ENCODE results near the gene SLC44A1.

Gene SLC44A1

GRCh38 chr9:105275938-105276337 lies 31.5 kb downstream of the SLC44A1 start:
- no peak for DNase-seq

- no peak for DNase-seq
Observed at GRCh38 chr9:105278751-105279150, 34.3 kb downstream of the SLC44A1 start.

GRCh38 chr9:105280691-105281090 lies 36.2 kb downstream of the SLC44A1 start:
- DNase-seq = no peak

GRCh38 chr9:105281272-105281671 lies 36.8 kb downstream of the SLC44A1 start:
- DNase-seq = no peak

GRCh38 chr9:105281926-105282325 lies 37.5 kb downstream of the SLC44A1 start:
- no peak for DNase-seq

DNA sequence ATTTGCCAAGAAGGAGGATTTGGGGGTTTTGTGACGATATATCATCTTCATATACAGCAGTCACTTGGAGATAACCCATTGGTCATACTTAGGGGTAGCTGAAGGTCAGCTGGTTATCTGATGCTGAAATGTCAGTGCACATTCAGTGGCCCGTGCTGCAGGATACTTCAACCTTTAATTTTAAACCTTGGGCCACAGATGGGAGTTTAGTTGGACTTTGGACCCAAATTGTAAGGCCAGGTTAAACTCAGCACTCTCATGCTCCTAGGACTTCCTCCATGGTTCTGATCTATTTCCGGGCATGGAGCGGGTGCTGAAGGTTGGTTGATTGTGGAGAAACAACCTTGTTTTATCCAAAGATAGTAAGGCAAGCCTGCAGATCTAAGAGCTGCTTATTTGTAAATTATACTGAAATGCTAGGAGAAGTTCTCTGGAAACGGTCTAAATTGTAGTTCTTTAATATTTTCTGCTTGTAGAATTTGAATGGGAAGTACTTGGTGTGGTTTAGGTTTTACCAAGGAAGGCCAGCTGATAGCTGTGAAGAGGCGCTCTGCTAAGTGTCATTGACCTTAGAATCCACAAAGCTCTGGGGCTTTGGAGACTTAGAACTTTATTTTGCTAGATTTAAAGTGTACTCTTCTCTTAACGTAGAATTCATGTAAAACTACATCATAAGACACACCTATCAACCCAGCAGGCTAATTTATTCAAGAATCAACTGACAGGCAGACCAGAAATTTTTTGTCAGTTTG lies 38.6 kb downstream of the SLC44A1 start:
- no peak for DNase-seq

DNA sequence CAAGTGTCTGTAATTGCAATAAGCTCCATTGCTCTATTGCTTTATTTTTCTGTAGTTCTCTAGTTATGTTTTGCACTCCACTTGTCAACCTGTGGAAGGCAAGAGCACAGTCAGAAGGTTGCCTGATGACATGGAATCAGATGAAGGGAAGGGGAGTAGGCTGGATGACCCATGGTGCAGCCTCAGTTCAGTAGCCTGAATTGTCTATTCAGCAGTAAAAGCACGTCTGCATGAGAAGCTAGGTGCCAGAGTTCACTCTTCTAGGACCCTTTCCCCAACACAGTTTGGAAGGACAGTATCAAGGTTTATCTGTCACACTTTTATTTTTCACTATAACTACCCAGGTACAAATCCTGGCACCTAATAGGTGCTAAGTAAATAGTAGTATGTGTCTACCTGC lies 39.3 kb downstream of the SLC44A1 start:
- DNase-seq = no peak

- no peak for DNase-seq
Observed at GRCh38 chr9:105284463-105284862, 40.0 kb downstream of the SLC44A1 start.

GRCh38 chr9:105286098-105286497 lies 41.6 kb downstream of the SLC44A1 start:
- DNase-seq = no peak

- DNase-seq = no peak
Observed at GRCh38 chr9:105289305-105289704, 44.9 kb downstream of the SLC44A1 start.

GRCh38 chr9:105290418-105290817 lies 46.0 kb downstream of the SLC44A1 start:
- no peak for DNase-seq

GRCh38 chr9:105290954-105291353 lies 46.5 kb downstream of the SLC44A1 start:
- no peak for DNase-seq

GRCh38 chr9:105291422-105291859 lies 47.0 kb downstream of the SLC44A1 start:
- DNase-seq = no peak

DNA sequence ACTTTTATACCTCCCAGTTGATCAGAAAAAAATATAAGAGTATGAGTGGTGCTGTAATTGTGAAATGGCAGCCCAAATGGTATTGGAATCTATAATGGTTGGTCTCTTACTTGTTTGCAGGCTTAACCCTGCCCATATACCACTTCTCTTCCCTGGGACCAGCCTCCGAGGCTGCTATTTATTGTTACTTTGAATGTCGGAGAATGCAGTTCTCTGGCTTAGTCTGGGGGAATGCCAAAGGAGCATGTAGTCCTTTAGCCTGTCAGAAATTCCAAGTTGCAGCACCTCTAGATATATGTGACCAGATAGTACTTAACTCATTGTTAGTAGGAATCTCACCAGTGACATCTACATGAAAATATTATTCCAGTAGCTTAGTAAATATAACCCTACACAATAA lies 47.5 kb downstream of the SLC44A1 start:
- DNase-seq = no peak

DNA sequence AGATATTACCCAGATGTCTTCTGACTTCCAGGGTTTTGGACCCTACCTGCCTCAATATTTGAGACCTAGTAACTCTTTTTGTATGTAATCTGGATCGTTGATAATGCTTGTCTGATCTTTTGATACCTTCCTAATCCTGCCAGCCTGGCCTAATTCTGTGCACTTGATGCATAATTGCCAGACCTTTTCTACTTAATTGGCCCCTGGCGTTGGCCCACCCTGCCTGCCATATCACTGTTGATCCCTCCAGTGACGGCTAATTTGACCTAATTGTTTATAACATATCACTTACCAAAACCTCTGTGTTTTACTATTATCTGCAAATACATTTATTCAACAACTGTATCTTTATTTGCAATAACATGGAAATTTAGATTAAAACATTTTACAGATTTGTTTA lies 49.0 kb downstream of the SLC44A1 start:
- DNase-seq = no peak

DNA sequence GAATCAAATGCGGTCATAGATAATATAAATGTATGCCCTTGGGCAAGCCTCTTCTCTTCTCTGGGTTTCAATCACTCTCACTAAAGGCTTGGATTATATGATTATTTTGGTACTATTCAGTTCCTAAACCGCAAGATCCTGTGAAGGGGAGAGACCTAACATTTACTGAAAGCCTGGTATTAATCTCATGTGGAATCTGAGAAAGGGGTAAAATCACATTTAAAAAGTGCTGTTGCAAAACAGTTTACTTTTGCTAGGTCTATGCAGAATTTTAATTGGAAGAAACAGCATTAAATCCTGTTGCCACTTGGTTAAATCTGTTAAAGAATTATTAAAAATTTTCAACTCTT lies 50.7 kb downstream of the SLC44A1 start:
- DNase-seq = no peak

GRCh38 chr9:105295986-105296385 lies 51.5 kb downstream of the SLC44A1 start:
- DNase-seq = no peak

GRCh38 chr9:105296445-105296844 lies 52.0 kb downstream of the SLC44A1 start:
- no peak for DNase-seq

DNA sequence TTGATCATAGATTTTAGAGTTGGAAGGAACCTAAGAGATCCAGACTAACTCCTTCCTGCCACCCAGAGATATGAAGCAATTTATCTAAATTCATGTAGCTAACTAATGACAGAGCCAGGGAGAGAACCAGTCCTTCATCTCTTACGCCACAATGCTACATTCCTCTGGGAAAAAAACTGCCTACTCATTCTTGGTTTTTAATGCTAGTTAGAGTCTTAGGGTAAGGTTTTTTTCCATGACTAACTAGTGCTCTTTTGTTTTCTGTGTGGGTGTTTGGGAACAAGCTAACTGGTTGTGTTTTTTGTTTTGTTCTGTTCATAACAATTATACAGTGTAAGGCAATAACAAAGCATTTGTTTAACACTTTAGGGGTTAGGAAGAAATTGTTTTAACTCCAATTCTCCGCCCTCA lies 52.4 kb downstream of the SLC44A1 start:
- no peak for DNase-seq

- no peak for DNase-seq
Observed at GRCh38 chr9:105297442-105298075, 53.1 kb downstream of the SLC44A1 start.

DNA sequence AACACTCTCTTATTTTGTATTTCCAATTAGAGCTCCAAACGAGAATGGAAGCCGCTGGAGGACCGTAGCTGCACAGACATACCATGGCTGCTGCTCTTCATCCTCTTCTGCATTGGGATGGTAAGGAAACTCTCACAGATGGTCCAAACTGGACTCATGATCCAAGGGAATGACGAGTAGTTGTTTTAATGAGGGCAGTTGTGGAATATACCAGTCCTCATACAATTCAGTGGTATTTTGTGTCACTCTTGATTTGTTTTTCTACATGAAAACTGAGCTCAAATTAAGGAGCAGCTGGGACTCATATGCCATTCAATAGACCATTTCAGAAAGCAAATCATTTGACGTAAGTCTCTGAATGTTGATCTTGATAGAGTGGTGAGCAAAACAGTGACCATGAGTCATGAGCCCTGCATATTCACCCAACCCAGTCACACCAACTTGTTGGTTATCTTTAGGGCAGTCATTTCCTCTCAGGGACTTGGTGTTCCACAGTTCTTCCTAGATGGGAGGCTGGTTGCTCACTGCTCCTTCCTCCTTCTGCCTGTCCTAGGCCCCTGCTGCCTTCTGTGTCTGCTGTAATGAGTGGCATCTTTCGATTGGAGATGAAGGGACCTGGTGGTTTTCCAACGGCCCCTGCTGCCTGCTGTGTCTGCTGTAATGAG lies 54.9 kb downstream of the SLC44A1 start:
- DNase-seq = no peak

GRCh38 chr9:105302728-105303127 lies 58.3 kb downstream of the SLC44A1 start:
- no peak for DNase-seq

- DNase-seq = no peak
Observed at GRCh38 chr9:105305856-105306255, 61.4 kb downstream of the SLC44A1 start.
